T-helper 17 cell (primary cell): ENCODE results near the gene AKAP13. TPM values are rescaled to one million over a fixed set of nuclear protein-coding genes. Genes with fewer than 3 reads are reported as not detected.

Experiments
- ATAC-seq: fragments of 150-1000 bp; cut with Tn5 transposase; 2 replicates; pipeline ENCODE4 v1.10.0; 2021; ENCODE audit warnings: mild to moderate bottlenecking, moderate library complexity
- DNase-seq, 3 donors: peaks; one replicate each; pipeline versions ENCODE4 v3.0.0 to v3.0.0-alpha.2; 2020 to 2021
- H3K9me3 ChIP-seq: one replicate; pipeline ENCODE4 v1.7.0; 2013; ENCODE audit warnings: low read length, mild to moderate bottlenecking; ENCODE audit not compliant: control insufficient read depth, poor library complexity, severe bottlenecking
- H3K27ac Mint-ChIP-seq: one replicate; pipeline ENCODE4 v1.8.0; 2022; ENCODE audit warnings: mild to moderate bottlenecking, moderate library complexity, mixed read lengths
- H3K27me3 Mint-ChIP-seq: one replicate; pipeline ENCODE4 v1.8.0; 2022; ENCODE audit warnings: mixed read lengths
- H3K36me3 Mint-ChIP-seq: one replicate; pipeline ENCODE4 v1.8.0; 2022; ENCODE audit warnings: low read depth, mixed read lengths
- H3K4me1 Mint-ChIP-seq: one replicate; pipeline ENCODE4 v1.8.0; 2022; ENCODE audit warnings: mild to moderate bottlenecking, mixed read lengths
- H3K4me3 Mint-ChIP-seq: one replicate; pipeline ENCODE4 v1.8.0; 2022; ENCODE audit warnings: mild to moderate bottlenecking, moderate library complexity, mixed read lengths
- total RNA-seq, 4 donors: library from RNA in 2 of 4; stranded (reverse) in 2 of 4; gene quantifications; one replicate each; pipeline ENCODE4 v1.2.3 and lab custom pipeline; 2022 to 2026

The AKAP13 gene
- total RNA-seq, 2 donors from 2014 or later = 426 to 437 TPM

DNA sequence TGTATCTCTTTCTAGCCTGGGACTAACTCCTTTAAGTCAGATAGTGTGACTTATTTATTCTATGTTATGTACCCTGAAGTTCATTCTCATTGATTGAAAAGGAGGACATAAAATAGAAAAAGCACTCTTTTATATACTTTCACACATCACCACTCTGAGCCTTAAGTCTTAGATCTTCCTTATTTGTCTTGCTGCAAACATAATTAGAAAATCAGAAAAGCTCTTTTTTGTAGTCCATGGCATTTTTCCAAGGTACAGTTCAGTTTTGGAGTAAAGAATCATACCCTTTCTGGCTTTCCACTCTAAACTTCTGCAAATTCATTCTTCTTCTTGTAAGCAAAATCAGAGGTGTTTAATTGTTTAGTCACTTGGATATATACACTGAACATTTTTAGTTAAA is 75.5 kb downstream of the AKAP13 start:
- Mint-ChIP-seq H3K27ac (no peak overlapping the region), H3K4me3 (no peak overlapping the region), H3K36me3 (no peaks in the 10 kb centered on the region), H3K4me1 (peaks cover 54% of the 10 kb centered on the region), H3K27me3 (no peaks in the 10 kb centered on the region)
- H3K9me3 ChIP-seq = no peaks in the 10 kb centered on the region
- no peak for ATAC-seq
- no peak for DNase-seq

DNA sequence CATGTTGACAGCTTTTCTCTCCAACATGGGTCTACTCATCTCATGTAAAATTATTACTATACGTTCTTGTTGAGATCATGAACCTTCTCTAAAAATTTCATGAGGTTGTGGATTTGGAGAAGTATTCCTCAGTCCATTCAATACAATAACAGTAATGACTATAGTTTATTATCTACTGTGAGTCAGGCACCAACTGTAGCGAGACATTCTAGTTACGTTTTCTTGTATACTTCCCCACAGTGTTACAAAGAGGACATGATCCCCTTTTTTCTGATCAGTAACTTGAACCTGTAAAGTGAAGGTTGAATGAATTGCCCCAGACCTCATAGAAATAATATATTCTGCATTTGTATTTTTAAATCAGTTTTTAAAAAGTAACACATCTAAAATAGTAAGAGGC is 76.4 kb downstream of the AKAP13 start:
- no peaks in the 10 kb centered on the region for H3K36me3 Mint-ChIP-seq
- no peaks in the 10 kb centered on the region for H3K27me3 Mint-ChIP-seq
- H3K27ac Mint-ChIP-seq = no peak overlapping the region
- ATAC-seq = peak; percentile 17
- H3K4me3 Mint-ChIP-seq = no peak overlapping the region
- H3K4me1 Mint-ChIP-seq = peaks cover 58% of the 10 kb centered on the region
- no peak for DNase-seq
- H3K9me3 ChIP-seq = no peaks in the 10 kb centered on the region

DNA sequence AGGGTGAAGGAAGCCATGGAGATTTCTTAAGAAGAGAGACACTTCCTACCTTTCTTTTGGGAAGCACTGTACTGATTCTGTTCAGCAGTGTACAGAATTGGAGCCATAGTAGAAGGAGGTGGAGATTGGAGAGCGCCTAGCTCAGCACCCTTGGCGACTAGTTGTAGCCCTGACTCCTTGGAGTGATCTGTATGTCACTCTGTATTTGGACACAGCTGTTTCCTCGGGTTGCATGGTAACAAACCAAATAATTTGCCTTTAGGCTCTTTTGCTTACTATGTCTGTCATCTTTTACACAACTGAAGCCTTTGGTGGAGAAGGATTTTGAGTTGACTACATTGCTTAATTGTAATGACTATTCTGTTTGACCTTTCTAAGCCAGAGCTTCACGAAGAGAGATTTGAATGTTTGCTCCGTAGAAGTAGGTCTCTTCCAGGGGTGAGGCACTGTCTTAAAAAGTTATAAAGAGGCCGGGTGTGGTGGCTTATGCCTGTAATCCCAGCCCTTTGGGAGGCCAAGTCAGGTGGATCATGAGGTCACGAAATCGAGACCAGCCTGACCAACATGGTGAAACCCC is 77.1 kb downstream of the AKAP13 start:
- H3K36me3 Mint-ChIP-seq = no peaks in the 10 kb centered on the region
- no peaks in the 10 kb centered on the region for H3K27me3 Mint-ChIP-seq
- H3K9me3 ChIP-seq = no peaks in the 10 kb centered on the region
- DNase-seq (no peak), ATAC-seq (peak; percentile 46)
- peaks cover 57% of the 10 kb centered on the region for H3K4me1 Mint-ChIP-seq
- H3K27ac Mint-ChIP-seq = peak overlapping the region; percentile 21
- no peak overlapping the region for H3K4me3 Mint-ChIP-seq

- Mint-ChIP-seq H3K4me1 (peaks cover 57% of the 10 kb centered on the region), H3K27ac (peak overlapping the region; percentile 65), H3K4me3 (no peak overlapping the region), H3K36me3 (no peaks in the 10 kb centered on the region), H3K27me3 (no peaks in the 10 kb centered on the region)
- no peak for ATAC-seq
- H3K9me3 ChIP-seq = no peaks in the 10 kb centered on the region
- no peak for DNase-seq
Measured at GRCh38 chr15:85458764-85459163, 78.4 kb downstream of the AKAP13 start.

DNA sequence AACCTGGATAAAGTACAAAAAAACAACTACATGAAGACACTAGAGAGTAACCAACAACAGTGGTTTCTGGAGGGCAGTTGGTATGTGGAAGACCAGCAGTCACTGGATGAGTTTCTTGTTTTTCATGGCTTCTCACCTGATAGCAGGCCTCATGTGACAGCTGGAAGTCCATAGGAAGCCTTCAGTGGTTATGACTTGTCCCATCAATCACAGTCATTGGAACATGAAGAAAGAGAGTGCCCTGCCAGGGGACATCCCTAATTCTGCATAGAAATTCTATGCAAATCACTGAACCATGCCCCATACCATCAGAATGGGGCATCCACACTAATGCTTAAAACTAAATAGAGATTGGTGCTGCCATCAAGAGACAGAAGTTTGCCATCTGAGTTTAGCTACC is 81.6 kb downstream of the AKAP13 start:
- Mint-ChIP-seq H3K27ac (no peak overlapping the region), H3K4me3 (no peak overlapping the region), H3K4me1 (peaks cover 51% of the 10 kb centered on the region), H3K36me3 (no peaks in the 10 kb centered on the region), H3K27me3 (no peaks in the 10 kb centered on the region)
- ATAC-seq (no peak), DNase-seq (no peak)
- no peaks in the 10 kb centered on the region for H3K9me3 ChIP-seq

DNA sequence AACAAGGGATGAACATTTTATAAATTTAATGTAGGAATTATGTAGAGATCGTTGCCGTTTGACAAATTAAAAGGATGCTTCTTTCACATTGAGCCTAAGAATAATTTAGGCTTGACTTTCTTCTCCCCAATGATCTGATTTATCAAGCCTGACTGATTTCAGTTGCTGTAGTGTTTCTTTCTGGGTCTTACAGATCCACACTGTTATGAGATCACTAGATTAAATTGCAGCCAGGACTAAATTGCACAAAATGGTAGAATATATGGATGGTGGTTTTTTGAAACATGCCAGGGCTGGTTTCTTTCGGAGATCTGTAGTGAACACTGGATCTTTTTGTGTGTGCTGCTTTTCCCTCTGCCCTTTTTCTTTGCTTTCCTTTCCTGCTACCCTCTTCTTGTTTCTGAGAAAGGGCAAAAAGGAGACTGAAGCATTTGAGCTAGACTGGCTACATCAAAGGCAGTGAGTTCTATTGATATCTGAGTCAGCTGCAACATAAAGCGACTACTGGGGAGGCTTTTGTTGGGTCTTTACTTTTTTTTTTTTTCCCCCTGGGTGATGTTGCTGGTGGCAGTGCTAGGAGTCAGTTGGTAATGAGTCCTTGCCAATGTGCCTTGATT is 83.0 kb downstream of the AKAP13 start:
- Mint-ChIP-seq H3K4me3 (no peak overlapping the region), H3K36me3 (no peaks in the 10 kb centered on the region), H3K27me3 (no peaks in the 10 kb centered on the region), H3K27ac (no peak overlapping the region), H3K4me1 (peaks cover 58% of the 10 kb centered on the region)
- no peaks in the 10 kb centered on the region for H3K9me3 ChIP-seq
- ATAC-seq = no peak
- no peak for DNase-seq

- Mint-ChIP-seq H3K4me3 (peak overlapping the region; percentile 4), H3K36me3 (no peaks in the 10 kb centered on the region), H3K27ac (no peak overlapping the region), H3K4me1 (peaks cover 55% of the 10 kb centered on the region), H3K27me3 (no peaks in the 10 kb centered on the region)
- DNase-seq (no peak), ATAC-seq (no peak)
- H3K9me3 ChIP-seq = no peaks in the 10 kb centered on the region
Measured at GRCh38 chr15:85463976-85464375, 83.6 kb downstream of the AKAP13 start.

GRCh38 chr15:85464471-85464870 is 84.1 kb downstream of the AKAP13 start:
- no peaks in the 10 kb centered on the region for H3K9me3 ChIP-seq
- Mint-ChIP-seq H3K4me1 (peaks cover 53% of the 10 kb centered on the region), H3K4me3 (no peak overlapping the region), H3K27ac (no peak overlapping the region), H3K27me3 (no peaks in the 10 kb centered on the region), H3K36me3 (no peaks in the 10 kb centered on the region)
- no peak for ATAC-seq
- DNase-seq = no peak

DNA sequence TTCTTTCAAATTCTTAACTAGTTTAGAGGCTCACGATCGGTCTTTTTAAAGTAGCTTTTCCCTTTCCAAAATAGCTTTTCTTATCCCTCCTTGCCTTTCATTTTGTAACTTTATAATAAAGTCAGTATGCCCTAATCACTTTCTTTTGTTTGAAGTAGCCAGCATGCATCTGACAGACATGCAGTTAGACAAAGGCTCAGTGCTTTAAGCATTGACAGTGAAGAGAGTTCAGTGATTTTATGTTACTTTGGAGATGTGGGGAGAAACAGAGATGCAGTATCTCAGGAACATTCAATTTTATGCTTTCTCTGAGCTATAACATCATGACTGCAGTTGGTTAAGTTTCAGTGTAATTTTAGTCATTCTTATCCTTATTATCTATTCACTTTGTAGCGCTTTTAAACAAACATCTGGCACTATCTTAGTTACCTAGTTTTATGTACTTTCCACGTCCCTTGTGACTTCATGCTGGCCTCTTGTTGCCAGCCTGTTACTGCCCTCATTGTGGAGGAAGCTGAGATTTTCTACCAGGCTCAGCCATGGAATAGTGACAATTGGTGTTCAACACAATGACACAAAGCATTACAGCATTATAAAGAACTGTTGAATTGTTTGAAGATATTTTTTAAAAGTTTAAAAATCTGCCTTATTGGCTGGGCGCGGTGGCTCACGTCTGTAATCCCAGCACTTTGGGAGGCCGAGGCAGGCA is 90.3 kb downstream of the AKAP13 start:
- no peaks in the 10 kb centered on the region for H3K27me3 Mint-ChIP-seq
- no peak overlapping the region for H3K27ac Mint-ChIP-seq
- DNase-seq (no peak), ATAC-seq (no peak)
- no peaks in the 10 kb centered on the region for H3K9me3 ChIP-seq
- H3K4me1 Mint-ChIP-seq = peaks cover 53% of the 10 kb centered on the region
- no peak overlapping the region for H3K4me3 Mint-ChIP-seq
- no peaks in the 10 kb centered on the region for H3K36me3 Mint-ChIP-seq

GRCh38 chr15:85472349-85472748 is 91.9 kb downstream of the AKAP13 start:
- Mint-ChIP-seq H3K4me1 (peaks cover 57% of the 10 kb centered on the region), H3K4me3 (no peak overlapping the region), H3K27me3 (no peaks in the 10 kb centered on the region), H3K27ac (no peak overlapping the region), H3K36me3 (no peaks in the 10 kb centered on the region)
- H3K9me3 ChIP-seq = no peaks in the 10 kb centered on the region
- ATAC-seq = no peak
- DNase-seq = no peak

GRCh38 chr15:85473455-85473854 is 93.1 kb downstream of the AKAP13 start:
- Mint-ChIP-seq H3K4me3 (no peak overlapping the region), H3K36me3 (no peaks in the 10 kb centered on the region)
- peak; percentile 45 for ATAC-seq

DNA sequence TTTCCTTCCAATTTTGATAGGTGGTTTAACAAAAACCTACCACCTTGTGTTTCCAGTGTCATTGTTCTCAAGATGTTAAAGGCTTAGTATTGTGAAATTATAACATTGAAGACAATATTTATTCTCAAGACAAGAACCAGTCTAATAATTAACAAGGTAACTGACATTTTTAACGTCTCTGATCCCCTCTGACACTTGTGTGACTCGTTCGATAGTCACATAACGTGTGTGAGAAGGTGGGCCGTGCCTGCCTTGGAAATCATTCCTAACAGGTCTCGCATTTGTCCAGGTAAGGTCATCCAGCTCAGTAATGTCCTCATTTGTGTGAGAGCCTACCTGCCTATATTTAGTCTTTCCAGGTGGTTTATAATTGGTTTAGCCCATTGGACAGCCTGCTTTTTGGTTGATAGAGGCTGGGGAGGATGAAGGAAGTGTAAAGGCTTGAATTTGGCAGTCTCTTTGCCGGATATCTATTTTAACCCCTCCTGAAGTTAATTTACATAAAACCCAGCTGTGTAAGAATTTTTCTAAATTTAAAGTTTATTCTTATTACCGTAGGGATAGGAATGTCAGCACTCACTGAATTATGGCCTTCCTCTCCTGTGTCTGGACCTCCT is 94.4 kb downstream of the AKAP13 start:
- Mint-ChIP-seq H3K4me1 (peaks cover 64% of the 10 kb centered on the region), H3K27ac (peak overlapping the region; percentile 90), H3K27me3 (no peaks in the 10 kb centered on the region), H3K4me3 (no peak overlapping the region), H3K36me3 (no peaks in the 10 kb centered on the region)
- no peak for DNase-seq
- no peaks in the 10 kb centered on the region for H3K9me3 ChIP-seq
- no peak for ATAC-seq

More at GRCh38 chr15:85473455-85473854, 93.1 kb downstream of the AKAP13 start:
- no peaks in the 10 kb centered on the region for H3K9me3 ChIP-seq
- DNase-seq = no peak
- H3K27ac Mint-ChIP-seq = peak overlapping the region; percentile 67
- no peaks in the 10 kb centered on the region for H3K27me3 Mint-ChIP-seq
- H3K4me1 Mint-ChIP-seq = peaks cover 55% of the 10 kb centered on the region

GRCh38 chr15:85475317-85475701 is 94.9 kb downstream of the AKAP13 start:
- no peaks in the 10 kb centered on the region for H3K9me3 ChIP-seq
- DNase-seq = no peak
- no peak overlapping the region for H3K4me3 Mint-ChIP-seq
- peak overlapping the region; percentile 90 for H3K27ac Mint-ChIP-seq
- ATAC-seq = peak; percentile 29
- H3K36me3 Mint-ChIP-seq = no peaks in the 10 kb centered on the region
- peaks cover 61% of the 10 kb centered on the region for H3K4me1 Mint-ChIP-seq
- no peaks in the 10 kb centered on the region for H3K27me3 Mint-ChIP-seq
